Measurements from ENCODE around the gene CKAP2.
"Not testable (repeated sequence)": the region's sequence is repeated elsewhere in the genome, so short reads cannot be mapped to it uniquely, and the experiment has no call there.

The CKAP2 gene

GRCh38 chr13:52454820-52455676, at the start of gene CKAP2:
CKAP2 (plus strand) TSS chr13:52455478; CDS start chr13:52455557, 79 bp downstream.
- DNase-seq, result peak; percentile 93

GRCh38 chr13:52405767-52406494, 49.3 kb upstream of the CKAP2 start, which contains the start of gene THSD1:
THSD1 (minus strand) TSS chr13:52406172; CDS start chr13:52402600, 3,572 bp downstream.
- DNase-seq, result peak; percentile 29

DNA sequence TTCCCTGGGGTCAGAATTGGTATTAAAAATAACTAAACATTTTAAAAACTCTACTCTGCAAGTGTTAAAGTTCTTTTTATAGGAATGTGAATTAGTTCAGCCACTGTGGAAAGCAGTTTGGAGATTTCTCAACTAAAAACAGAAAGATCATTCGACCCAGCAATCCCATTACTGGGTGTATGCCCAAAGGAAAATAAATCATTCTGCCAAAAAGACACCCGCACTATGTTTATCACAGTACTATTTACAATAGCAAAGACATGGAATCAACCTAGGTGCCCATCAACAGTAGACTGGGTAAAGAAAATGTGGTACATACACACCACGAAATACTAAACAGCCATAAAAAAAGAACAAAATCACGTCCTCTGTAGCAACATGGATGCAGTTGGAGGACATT, 48.6 kb upstream of the CKAP2 start:
- no peak for DNase-seq

GRCh38 chr13:52407436-52407835, 47.8 kb upstream of the CKAP2 start:
- DNase-seq, result not testable (repeated sequence)

DNA sequence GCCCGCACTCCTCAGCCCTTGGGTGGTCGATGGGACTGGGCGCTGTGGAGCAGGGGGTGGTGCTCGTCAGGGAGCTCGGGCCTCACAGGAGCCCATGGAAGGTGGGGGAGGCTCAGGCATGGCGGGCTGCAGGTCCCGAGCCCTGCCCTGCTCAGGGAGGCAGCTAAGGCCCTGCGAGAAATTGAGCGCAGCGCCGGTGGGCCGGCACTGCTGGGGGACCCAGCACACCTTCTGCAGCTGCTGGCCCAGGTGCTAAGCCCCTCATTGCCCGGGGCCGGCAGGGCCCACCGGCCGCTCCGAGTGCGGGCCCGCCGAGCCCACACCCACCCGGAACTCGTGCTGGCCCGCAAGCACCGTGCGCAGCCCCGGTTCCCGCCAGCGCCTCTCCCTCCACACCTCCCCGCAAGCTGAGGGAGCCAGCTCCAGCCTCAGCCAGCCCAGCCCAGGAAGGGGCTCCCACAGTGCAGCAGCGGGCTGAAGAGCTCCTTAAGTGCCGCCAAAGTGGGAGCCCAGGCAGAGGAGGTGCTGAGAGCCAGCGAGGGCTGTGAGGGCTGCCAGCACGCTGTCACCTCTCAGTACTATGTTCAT, 47.1 kb upstream of the CKAP2 start:
- not testable (repeated sequence) for DNase-seq

DNA sequence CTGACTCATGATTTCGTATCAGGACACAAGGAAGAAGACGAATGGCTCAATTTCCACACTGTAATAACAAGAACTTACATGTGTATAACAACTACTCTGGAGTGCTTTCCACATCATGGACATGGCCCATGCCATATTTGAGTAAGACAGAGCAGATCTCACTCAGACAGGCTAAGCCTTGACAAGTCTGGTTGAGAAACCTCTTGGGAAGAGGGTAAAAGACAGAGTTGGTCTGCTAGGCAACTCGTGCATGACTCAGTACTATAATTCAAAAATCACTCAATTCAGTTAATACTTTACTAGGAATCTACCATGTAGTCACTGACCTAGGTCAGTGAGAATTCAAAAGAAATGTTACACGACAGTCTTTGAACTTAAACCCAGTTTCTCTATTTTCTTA, 43.6 kb upstream of the CKAP2 start:
- no peak for DNase-seq

DNA sequence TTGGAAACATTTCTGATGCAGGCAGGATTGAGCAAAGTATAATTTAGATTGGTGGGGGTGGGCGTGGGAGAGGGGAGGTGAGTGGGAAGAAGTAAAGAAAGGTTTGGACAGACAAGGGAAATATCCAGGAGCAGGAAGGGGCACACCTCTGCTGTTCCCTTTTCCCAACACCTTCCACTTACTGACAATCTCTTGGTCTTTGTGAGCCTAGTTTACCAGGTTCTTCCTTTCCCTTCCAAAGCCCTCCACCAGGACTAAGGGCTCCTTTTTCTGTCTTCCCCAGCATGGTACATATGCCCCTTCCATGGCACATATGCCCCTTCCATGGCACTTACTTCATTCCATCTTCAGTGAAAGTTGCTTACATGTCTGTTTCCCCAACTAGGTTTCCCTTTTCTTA, 43.1 kb upstream of the CKAP2 start:
- no peak for DNase-seq

DNA sequence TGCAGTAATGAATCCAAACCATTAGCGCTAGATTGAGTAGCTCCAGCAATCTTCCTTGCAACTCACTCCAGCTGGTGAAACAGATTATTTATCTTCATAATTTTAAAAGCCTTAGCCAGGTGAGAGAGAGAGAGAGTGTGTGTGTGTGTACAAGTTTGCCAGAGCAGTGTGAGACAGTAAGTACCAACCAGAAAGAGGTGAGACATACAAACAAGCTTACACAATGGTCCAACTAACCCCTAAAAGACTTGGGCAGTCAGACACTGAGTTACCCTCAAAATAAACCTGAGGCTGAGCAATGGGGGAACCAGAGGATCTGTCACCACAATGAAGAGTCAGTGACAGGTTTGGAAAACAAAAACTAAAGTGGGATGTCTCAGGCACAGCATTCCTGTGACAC, 41.2 kb upstream of the CKAP2 start:
- no peak for DNase-seq

GRCh38 chr13:52414963-52415362, 40.3 kb upstream of the CKAP2 start:
- DNase-seq, result no peak

- no peak for DNase-seq
Measured at GRCh38 chr13:52419080-52419479, 36.2 kb upstream of the CKAP2 start.

GRCh38 chr13:52421216-52421615, 34.1 kb upstream of the CKAP2 start:
- DNase-seq, result no peak

DNA sequence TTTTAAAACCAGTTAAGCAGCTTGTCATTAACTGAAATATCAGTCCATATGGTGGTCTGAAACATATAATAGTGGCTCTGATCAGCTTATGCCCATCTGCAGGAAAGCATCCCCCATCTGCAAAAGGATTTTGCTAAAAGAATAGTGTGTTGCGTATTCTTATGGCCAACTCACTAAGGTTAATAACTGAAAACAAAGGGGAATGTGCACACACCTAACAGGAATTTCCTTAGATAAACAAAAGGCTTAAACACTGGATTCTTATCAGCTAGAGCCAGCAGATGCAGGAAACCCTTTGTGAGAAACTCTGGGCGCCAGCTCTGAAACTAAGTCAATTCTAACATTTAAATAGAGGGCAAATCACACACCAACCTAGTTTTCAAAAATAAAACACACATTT, 27.0 kb upstream of the CKAP2 start:
- no peak for DNase-seq

- no peak for DNase-seq
Measured at GRCh38 chr13:52432456-52432855, 22.8 kb upstream of the CKAP2 start.

DNA sequence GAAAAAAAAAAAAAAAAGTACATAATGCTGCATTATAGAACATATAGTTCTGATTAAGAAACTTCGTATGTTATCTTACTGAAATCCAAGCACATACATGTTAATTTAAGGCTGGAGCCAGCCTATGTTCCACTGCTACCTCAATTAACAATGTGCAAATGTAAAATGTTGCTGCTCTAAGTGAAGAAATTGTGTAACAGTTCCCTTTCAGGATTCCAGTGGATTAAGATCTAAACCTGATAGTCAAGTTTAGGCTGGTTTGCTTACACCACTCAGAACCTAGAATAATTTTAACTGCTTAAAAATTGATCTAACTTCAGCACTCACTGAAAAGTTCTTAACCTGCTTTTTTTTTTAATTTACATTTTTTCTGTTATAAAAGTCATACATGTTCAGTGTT, 9.0 kb upstream of the CKAP2 start:
- no peak for DNase-seq

GRCh38 chr13:52447354-52447753, 7.9 kb upstream of the CKAP2 start:
- DNase-seq, result no peak

DNA sequence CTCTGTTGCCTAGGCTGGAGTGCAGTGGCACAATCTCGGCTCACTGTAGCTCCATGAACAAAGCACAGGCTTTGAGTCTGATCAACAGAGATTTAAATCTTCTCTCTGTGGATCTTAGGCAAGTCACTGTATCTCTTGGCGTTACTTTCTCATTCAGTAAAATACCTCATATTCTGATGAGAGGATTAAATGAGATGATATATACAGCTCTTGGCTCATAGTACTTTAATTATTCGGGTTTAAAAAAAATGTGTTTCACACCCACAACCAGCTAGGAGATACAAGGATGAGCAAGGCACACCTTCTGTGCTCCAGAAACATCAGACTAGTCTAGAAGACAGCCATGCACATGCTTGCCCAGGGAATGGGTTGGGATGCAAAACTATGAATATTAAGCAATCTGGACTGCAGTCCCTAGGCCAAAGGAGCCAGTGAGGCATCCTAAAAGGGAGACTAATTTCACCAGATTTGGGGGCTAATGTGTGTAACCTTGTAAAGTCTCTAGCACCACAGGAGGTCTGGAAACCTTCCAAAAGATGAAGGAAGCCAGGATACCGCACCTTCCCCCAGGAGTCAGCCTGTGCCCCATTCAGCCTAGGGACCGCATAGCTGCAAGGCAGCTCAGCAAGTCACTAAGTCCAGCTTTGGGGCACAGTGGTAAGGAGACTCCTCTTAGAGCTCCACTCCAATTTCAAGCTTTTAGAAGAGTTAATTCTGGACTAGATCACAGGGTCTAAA, 7.3 kb upstream of the CKAP2 start:
- DNase-seq, result no peak

DNA sequence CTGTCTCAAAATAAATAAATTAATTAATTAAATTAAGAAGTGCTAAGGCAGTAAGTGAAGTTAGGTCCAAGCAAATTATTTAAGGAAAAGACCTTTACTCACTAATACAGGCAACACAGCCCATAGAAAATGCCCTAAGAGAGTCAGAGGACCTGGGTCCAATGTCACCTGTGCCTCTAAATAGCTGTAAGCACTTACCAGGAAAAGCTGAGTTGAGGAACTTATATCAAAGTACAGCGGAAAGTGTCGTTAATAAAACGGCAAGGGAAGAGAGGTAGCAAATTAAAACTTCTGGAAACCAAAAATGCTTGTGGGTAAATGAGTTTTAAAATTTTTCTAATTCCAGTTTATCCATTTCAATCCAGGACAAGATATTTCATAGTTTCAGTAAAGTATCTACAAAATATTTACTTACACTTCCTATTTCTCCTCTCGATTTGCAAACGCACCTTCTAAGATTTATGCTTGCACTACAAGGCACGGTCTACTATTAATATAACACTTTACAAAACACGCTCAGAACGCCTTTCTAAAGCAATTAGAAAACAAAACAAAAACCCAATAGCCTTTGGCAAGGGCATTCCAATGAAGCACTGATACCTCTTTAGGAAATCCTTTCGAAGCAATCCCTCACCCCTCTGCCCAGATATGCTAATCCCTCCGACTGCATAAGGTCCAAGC, 5.8 kb upstream of the CKAP2 start:
- no peak for DNase-seq

- DNase-seq, result peak; percentile 96
Measured at GRCh38 chr13:52450012-52450792, 5.1 kb upstream of the CKAP2 start, which contains the start of gene VPS36. VPS36 (minus strand) TSS chr13:52450634; CDS start chr13:52450594, 40 bp downstream.

DNA sequence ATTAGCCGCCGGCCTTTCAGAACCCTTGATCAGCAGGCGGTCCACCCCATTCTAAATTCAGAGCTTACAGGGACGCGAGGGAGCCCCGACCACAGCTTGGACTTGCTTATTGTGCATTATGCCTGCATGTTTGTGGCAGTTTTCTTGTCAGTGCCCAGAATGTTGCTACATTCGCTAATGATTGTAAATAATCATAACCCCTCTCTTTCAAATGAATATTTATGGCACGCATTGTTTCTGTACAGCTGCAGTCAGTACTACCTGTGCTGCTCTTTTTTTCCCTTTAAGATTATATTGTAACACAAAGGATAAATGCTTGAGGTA, 4.5 kb upstream of the CKAP2 start:
- DNase-seq, result no peak

- DNase-seq, result no peak
Measured at GRCh38 chr13:52451135-52451804, 4.0 kb upstream of the CKAP2 start.

DNA sequence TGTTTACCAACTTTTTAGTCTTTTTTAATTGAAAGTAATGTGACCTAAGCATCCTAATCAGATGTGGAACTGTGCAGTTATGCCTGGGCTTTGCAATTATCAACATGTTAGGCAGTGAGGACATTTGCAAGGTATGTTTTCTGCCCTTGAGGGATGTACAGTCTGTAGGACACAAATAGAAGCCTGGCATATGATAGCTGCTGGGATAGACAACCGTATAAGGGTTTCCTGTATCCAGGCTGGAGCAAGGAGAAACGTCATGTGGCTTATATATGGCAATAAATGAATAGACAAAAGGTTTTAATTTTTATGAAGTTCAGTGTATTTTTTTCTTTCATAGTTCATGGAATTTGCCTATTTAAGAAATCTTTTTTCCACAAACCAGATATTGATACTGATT, 2.8 kb upstream of the CKAP2 start:
- DNase-seq, result no peak
